Right atrium auricular region (tissue), 2 donors: Measurements from ENCODE around the gene HEPN1. TPM values are rescaled to one million over a fixed set of nuclear protein-coding genes. Genes with fewer than 3 reads are reported as not detected.

ENCODE experiments used
- DNase-seq: peaks from one replicate; pipeline ENCODE4 v3.0.0-alpha.2; 2019; ENCODE audit warnings: low spot score
- H3K27ac ChIP-seq, 2 donors: fragments of 200-600 bp; sonication (generic); 1 replicate in 1 of 2; 2 replicates in 1 of 2; pipeline ENCODE4 v1.5.1; 2016 to 2019
- H3K27me3 ChIP-seq, 2 donors: fragments of 200-600 bp; sonication (generic); one replicate each; pipeline versions ENCODE4 v1.5.1 to v1.6.0; 2017 to 2019
- H3K36me3 ChIP-seq: fragments of 200-600 bp; sonication (generic); one replicate; pipeline ENCODE4 v1.5.1; 2016
- H3K4me1 ChIP-seq, 2 donors: fragments of 200-600 bp; sonication (generic); one replicate each; pipeline versions ENCODE4 v1.5.1 to v1.6.0; 2017 to 2019
- H3K4me3 ChIP-seq, 2 donors: fragments of 200-600 bp; sonication (generic); 1 replicate in 1 of 2; 2 replicates in 1 of 2; pipeline ENCODE4 v1.5.1; 2017 to 2019; ENCODE audit warnings: mild to moderate bottlenecking in 1 of 2, moderate library complexity in 1 of 2
- H3K9me3 ChIP-seq, 2 donors: fragments of 200-600 bp; sonication (generic); one replicate each; pipeline ENCODE4 v1.5.1; 2019
- CTCF ChIP-seq, 2 donors: fragments of 200-600 bp; sonication (generic); IDR thresholded peaks; one replicate each; pipeline ENCODE4 v1.5.1; 2019; ENCODE audit warnings: antibody characterized with exemption in 2 of 2
- total RNA-seq, 2 donors: library from RNA; depleted of rRNA; stranded (reverse); fragments of >200 nt; gene quantifications; one replicate each; pipeline ENCODE4 v1.1.0, GENCODE V29; 2016

The HEPN1 gene
- total RNA-seq, 2 donors from 2014 or later: not detected

GRCh38 chr11:124950601-124951330 is 31.7 kb downstream of the HEPN1 start:
- H3K27me3 ChIP-seq: no peaks in the 10 kb centered on the region
- no peaks in the 10 kb centered on the region for H3K36me3 ChIP-seq
- no peaks in the 10 kb centered on the region for H3K9me3 ChIP-seq
- H3K4me3 ChIP-seq: no peak overlapping the region
- TF ChIP-seq CTCF (IDR thresholded peaks at IDR 0.05): no peak
- H3K27ac ChIP-seq: no peak overlapping the region
- DNase-seq: no peak
- H3K4me1 ChIP-seq: peaks cover 0 to 9% of the 10 kb centered on the region in 2 donors

GRCh38 chr11:124951341-124951740 is 32.3 kb downstream of the HEPN1 start:
- TF ChIP-seq CTCF (IDR thresholded peaks at IDR 0.05): no peak
- Histone ChIP-seq H3K27me3 (no peaks in the 10 kb centered on the region), H3K4me1 (peaks cover 0 to 9% of the 10 kb centered on the region in 2 donors), H3K9me3 (no peaks in the 10 kb centered on the region), H3K4me3 (no peak overlapping the region), H3K36me3 (no peaks in the 10 kb centered on the region), H3K27ac (no peak overlapping the region)
- no peak for DNase-seq

- Histone ChIP-seq H3K4me1 (peaks cover 0 to 9% of the 10 kb centered on the region in 2 donors), H3K36me3 (no peaks in the 10 kb centered on the region), H3K9me3 (no peaks in the 10 kb centered on the region), H3K27ac (peak within 1 kb of the TSS; percentile 79 to 86), H3K27me3 (no peaks in the 10 kb centered on the region), H3K4me3 (peak within 1 kb of the TSS; percentile 70 to 73)
- TF ChIP-seq CTCF (IDR thresholded peaks at IDR 0.05): no peak
- DNase-seq: peak; percentile 97
Measured at GRCh38 chr11:124953753-124954589, 34.9 kb downstream of the HEPN1 start, which contains the start of gene CCDC15. CCDC15 (plus strand) TSS chr11:124954202; CDS start chr11:124954733, 531 bp downstream.

GRCh38 chr11:124954590-124954955 is 35.5 kb downstream of the HEPN1 start:
- TF ChIP-seq CTCF (IDR thresholded peaks at IDR 0.05): no peak
- H3K27ac ChIP-seq: peak overlapping the region; percentile 79 to 86

GRCh38 chr11:124955035-124955434 is 36.0 kb downstream of the HEPN1 start:
- TF ChIP-seq CTCF (IDR thresholded peaks at IDR 0.05): no peak
- H3K4me1 ChIP-seq: peaks cover 0 to 9% of the 10 kb centered on the region in 2 donors
- no peaks in the 10 kb centered on the region for H3K36me3 ChIP-seq
- H3K4me3 ChIP-seq: no peak overlapping the region
- no peaks in the 10 kb centered on the region for H3K27me3 ChIP-seq
- no peak for DNase-seq
- no peak overlapping the region for H3K27ac ChIP-seq
- H3K9me3 ChIP-seq: no peaks in the 10 kb centered on the region

More at GRCh38 chr11:124954590-124954955, 35.5 kb downstream of the HEPN1 start:
- Histone ChIP-seq H3K27me3 (no peaks in the 10 kb centered on the region), H3K9me3 (no peaks in the 10 kb centered on the region), H3K4me3 (peak overlapping the region; percentile 70 to 73), H3K4me1 (peaks cover 0 to 9% of the 10 kb centered on the region in 2 donors), H3K36me3 (no peaks in the 10 kb centered on the region)
- no peak for DNase-seq
